DOHH2 (cell line): Measurements from ENCODE around the gene SLC16A5.
A peak's percentile ranks its signal among the peaks of the same experiment; 100 is the strongest.
"Not testable (repeated sequence)": the region's sequence is repeated elsewhere in the genome, so short reads cannot be mapped to it uniquely, and the experiment has no call there.

ENCODE experiments used
- H3F3A ChIP-seq: fragments of 200-600 bp; sonication (generic), shearing (Covaris generic); 2 replicates; pipeline ENCODE4 v1.6.0; 2016; ENCODE audit warnings: antibody characterized with exemption, mild to moderate bottlenecking; ENCODE audit not compliant: control insufficient read depth, insufficient read depth
- H3K27ac ChIP-seq: fragments of 200-600 bp; sonication (generic); 2 replicates; pipeline ENCODE4 v1.5.1; 2014; ENCODE audit warnings: low read depth, mild to moderate bottlenecking, low read length, moderate library complexity
- H3K27me3 ChIP-seq: fragments of 200-600 bp; sonication (generic); 2 replicates; pipeline ENCODE4 v1.6.1; 2014; ENCODE audit warnings: mild to moderate bottlenecking, low read length, mixed read lengths; ENCODE audit not compliant: control insufficient read depth
- H3K36me3 ChIP-seq: fragments of 200-600 bp; sonication (generic); 2 replicates; pipeline ENCODE4 v1.6.1; 2014; ENCODE audit warnings: mild to moderate bottlenecking, low read length, moderate library complexity, mixed read lengths; ENCODE audit not compliant: control insufficient read depth
- H3K4me1 ChIP-seq: fragments of 200-600 bp; sonication (generic); 2 replicates; pipeline ENCODE4 v1.6.1; 2014; ENCODE audit warnings: mild to moderate bottlenecking, low read length, mixed read lengths; ENCODE audit not compliant: control insufficient read depth
- H3K4me2 ChIP-seq: fragments of 200-600 bp; sonication (generic); 2 replicates; pipeline ENCODE4 v1.6.0; 2014; ENCODE audit warnings: mild to moderate bottlenecking, low read length, moderate library complexity
- H3K4me3 ChIP-seq: fragments of 200-600 bp; sonication (generic); 2 replicates; pipeline ENCODE4 v1.5.1; 2014; ENCODE audit warnings: mild to moderate bottlenecking, low read length, mixed read lengths
- H3K79me2 ChIP-seq: fragments of 200-600 bp; sonication (generic); 2 replicates; pipeline ENCODE4 v1.6.1; 2014; ENCODE audit warnings: mild to moderate bottlenecking, low read length, mixed read lengths; ENCODE audit not compliant: control insufficient read depth
- H3K9me2 ChIP-seq: fragments of 200-600 bp; sonication (generic); replicated peaks from 2 replicates; pipeline ENCODE4 v1.6.1; 2014; ENCODE audit warnings: mild to moderate bottlenecking, low read length, mixed read lengths; ENCODE audit not compliant: control insufficient read depth
- H3K9me3 ChIP-seq: fragments of 200-600 bp; sonication (generic); 2 replicates; pipeline ENCODE4 v1.6.1; 2014; ENCODE audit warnings: antibody characterized with exemption, low read length, mixed read lengths; ENCODE audit not compliant: control insufficient read depth, insufficient read depth
- H4K20me1 ChIP-seq: fragments of 200-600 bp; sonication (generic); 2 replicates; pipeline ENCODE4 v1.6.0; 2014; ENCODE audit warnings: low read depth, mild to moderate bottlenecking, antibody characterized with exemption, low read length, moderate library complexity; ENCODE audit not compliant: control insufficient read depth, insufficient read depth
- EZH2phosphoT487 ChIP-seq: fragments of 200-600 bp; sonication (generic); IDR thresholded peaks from 2 replicates; pipeline ENCODE4 v1.6.1; 2017; ENCODE audit warnings: borderline replicate concordance, mild to moderate bottlenecking, antibody characterized with exemption, low read length, moderate library complexity, mixed read lengths
- TF ChIP-seq, protein P1 (sequence below): fragments of 200-600 bp; sonication (generic); IDR thresholded peaks from one replicate; pipeline ENCODE4 v1.5.1; 2014; ENCODE audit warnings: antibody characterized with exemption, mild to moderate bottlenecking, low read depth, low read length; ENCODE audit not compliant: poor library complexity, severe bottlenecking

Gene SLC16A5

DNA sequence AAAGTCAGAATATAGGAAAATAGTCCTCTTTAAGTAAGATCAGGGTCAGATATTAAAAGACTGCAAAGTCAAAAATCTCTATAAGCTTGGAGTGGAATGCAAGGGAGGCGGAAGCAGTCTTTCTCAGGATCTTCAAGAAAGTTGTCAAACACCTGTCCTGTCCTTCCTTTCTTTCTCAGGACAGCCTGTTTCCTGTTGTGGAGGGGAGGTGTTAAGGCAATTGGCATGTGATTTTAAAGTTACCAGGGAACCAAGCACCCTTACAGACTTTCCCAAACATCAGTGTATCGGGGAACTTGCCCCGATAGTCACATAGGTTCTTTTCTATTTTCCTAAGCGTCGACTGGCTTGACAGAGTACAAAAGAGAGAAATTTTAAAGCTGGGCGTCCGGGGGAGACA is 43.0 kb upstream of the SLC16A5 start:
- H3K4me1 ChIP-seq: peaks cover 18% of the 10 kb centered on the region
- TF ChIP-seq, protein P1, sequence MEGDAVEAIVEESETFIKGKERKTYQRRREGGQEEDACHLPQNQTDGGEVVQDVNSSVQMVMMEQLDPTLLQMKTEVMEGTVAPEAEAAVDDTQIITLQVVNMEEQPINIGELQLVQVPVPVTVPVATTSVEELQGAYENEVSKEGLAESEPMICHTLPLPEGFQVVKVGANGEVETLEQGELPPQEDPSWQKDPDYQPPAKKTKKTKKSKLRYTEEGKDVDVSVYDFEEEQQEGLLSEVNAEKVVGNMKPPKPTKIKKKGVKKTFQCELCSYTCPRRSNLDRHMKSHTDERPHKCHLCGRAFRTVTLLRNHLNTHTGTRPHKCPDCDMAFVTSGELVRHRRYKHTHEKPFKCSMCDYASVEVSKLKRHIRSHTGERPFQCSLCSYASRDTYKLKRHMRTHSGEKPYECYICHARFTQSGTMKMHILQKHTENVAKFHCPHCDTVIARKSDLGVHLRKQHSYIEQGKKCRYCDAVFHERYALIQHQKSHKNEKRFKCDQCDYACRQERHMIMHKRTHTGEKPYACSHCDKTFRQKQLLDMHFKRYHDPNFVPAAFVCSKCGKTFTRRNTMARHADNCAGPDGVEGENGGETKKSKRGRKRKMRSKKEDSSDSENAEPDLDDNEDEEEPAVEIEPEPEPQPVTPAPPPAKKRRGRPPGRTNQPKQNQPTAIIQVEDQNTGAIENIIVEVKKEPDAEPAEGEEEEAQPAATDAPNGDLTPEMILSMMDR: no peak
- H3K9me2 ChIP-seq: no peaks in the 10 kb centered on the region
- H3K79me2 ChIP-seq: peaks cover 32% of the 10 kb centered on the region
- H3K27ac ChIP-seq: no peak overlapping the region
- H3K27me3 ChIP-seq: no peaks in the 10 kb centered on the region
- H3K36me3 ChIP-seq: peaks cover 23% of the 10 kb centered on the region
- no peaks in the 10 kb centered on the region for H3K9me3 ChIP-seq
- no peak overlapping the region for H3K4me3 ChIP-seq
- H4K20me1 ChIP-seq: no peaks in the 10 kb centered on the region
- peaks cover 4% of the 10 kb centered on the region; the same call in 1 of the 2 replicates for H3F3A ChIP-seq
- no peak overlapping the region for H3K4me2 ChIP-seq

GRCh38 chr17:75045946-75046406 is 41.8 kb upstream of the SLC16A5 start:
- not testable (repeated sequence) for H3K9me2 ChIP-seq, H3K9me3 ChIP-seq, H3K27ac ChIP-seq, H4K20me1 ChIP-seq, H3F3A ChIP-seq, H3K27me3 ChIP-seq
- Histone ChIP-seq H3K79me2 (peaks cover 32% of the 10 kb centered on the region), H3K4me2 (peak overlapping the region; percentile 74), H3K4me3 (peak overlapping the region; percentile 98), H3K4me1 (peaks cover 18% of the 10 kb centered on the region), H3K36me3 (peaks cover 20% of the 10 kb centered on the region)

DNA sequence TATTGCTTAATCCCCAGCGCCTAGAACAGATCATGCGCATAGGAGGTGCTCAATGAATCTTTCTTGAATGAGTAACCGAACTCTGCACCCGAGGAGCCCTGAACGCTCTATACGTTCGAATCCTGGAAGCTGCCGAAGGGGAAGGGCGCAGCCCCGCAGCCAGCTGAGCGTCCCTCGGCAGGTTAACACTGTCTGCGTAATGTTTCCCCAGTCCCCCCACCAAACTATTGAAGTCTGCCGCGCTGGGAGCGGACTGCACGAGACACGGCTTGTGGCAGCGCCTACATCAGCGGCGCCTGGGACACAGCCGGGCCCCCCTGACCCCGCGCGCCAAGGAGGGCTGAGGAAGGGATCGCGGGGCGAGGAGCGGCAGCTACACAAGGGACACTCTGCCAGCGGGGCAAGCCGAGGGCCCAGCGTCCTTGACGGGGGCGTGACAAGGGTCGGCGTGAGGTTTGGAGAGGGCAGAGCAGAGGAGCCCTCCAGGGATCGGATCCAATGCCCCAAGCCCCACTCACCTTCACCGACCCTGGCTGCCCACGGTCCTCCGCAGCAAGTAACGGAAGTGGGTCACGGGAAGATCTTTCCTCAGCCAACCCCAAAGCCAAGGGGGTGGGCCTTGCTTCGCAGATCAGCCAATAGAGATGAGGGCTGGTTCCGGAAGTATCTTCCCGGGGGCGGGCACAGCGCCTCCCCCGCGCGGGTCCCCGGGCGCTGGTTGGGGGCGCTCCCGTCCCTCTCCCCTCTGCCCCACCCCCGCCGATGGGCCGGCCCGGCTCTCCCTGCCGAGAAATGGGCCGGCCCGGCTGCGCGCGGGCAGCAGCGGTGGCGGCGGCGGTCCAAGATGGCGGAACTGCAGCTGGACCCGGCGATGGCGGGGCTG is 41.1 kb upstream of the SLC16A5 start, which contains the start of the genes ATP5PD and KCTD2:
Gene ATP5PD, minus strand, starts transcription at position 563 of the 883 bp plus-strand sequence. CDS start 4,319 bp downstream, outside the sequence.
Gene KCTD2, plus strand, starts transcription at position 819 of the 883 bp plus-strand sequence. Its CDS starts 26 bp downstream, at position 845.
- H3K4me1 ChIP-seq: peaks cover 18% of the 10 kb centered on the region
- peak within 1 kb of the TSS; percentile 51 for H3K27ac ChIP-seq
- H3K4me3 ChIP-seq: peak within 1 kb of the TSS; percentile 98
- H3K9me2 ChIP-seq: no peaks in the 10 kb centered on the region
- TF ChIP-seq, protein P1: no peak
- no peak for TF ChIP-seq EZH2phosphoT487
- peaks cover 32% of the 10 kb centered on the region for H3K79me2 ChIP-seq
- H4K20me1 ChIP-seq: no peaks in the 10 kb centered on the region
- peaks cover 4% of the 10 kb centered on the region; the same call in 1 of the 2 replicates for H3F3A ChIP-seq
- no peaks in the 10 kb centered on the region for H3K9me3 ChIP-seq
- H3K27me3 ChIP-seq: no peaks in the 10 kb centered on the region
- peaks cover 18% of the 10 kb centered on the region for H3K36me3 ChIP-seq
- H3K4me2 ChIP-seq: peak within 1 kb of the TSS; percentile 96
